SK-N-SH treated with all-trans-retinoic acid at 6 μM for 48 hours (cell line): ENCODE measurements around the gene SNAPC4.

Source experiments
- ATAC-seq: fragments of 200-7000 bp; cut with Tn5 transposase; 3 replicates; pipeline ENCODE4 v1.9.1; 2020; ENCODE audit warnings: mild to moderate bottlenecking, moderate library complexity
- ARNTL ChIP-seq: fragments of 450-650 bp; formaldehyde crosslinking; IDR thresholded peaks from 2 replicates; pipeline ENCODE4 v1.5.0; 2020; ENCODE audit warnings: low read depth, mild to moderate bottlenecking, moderate library complexity, borderline replicate concordance
- BACH2 ChIP-seq: fragments of 250-450 bp; sonication (Bioruptor Pico); IDR thresholded peaks from 2 replicates; pipeline ENCODE4 v1.9.0; 2021; ENCODE audit warnings: mild to moderate bottlenecking, borderline replicate concordance
- CSDC2 ChIP-seq: fragments of 250-450 bp; sonication (Bioruptor Pico); IDR thresholded peaks from 2 replicates; pipeline ENCODE4 v1.5.0; 2020; ENCODE audit warnings: mild to moderate bottlenecking, moderate library complexity
- ESRRG ChIP-seq: fragments of 250-450 bp; sonication (Bioruptor Pico); IDR thresholded peaks from 2 replicates; pipeline ENCODE4 v1.6.1; 2021; ENCODE audit warnings: mild to moderate bottlenecking
- GLIS3 ChIP-seq: fragments of 250-450 bp; sonication (Bioruptor Pico); IDR thresholded peaks from 2 replicates; pipeline ENCODE4 v1.5.0; 2020; ENCODE audit warnings: mild to moderate bottlenecking, moderate library complexity
- ISL1 ChIP-seq: fragments of 250-450 bp; sonication (Bioruptor Pico); IDR thresholded peaks from 2 replicates; pipeline ENCODE4 v2.1.2; 2022; ENCODE audit warnings: mild to moderate bottlenecking, moderate library complexity
- OSR1 ChIP-seq: fragments of 250-450 bp; sonication (Bioruptor Pico); IDR thresholded peaks from 2 replicates; pipeline ENCODE4 v1.8.0; 2022; ENCODE audit warnings: moderate library complexity, mild to moderate bottlenecking, inconsistent platforms
- PPARA ChIP-seq: fragments of 250-450 bp; sonication (Bioruptor Pico); IDR thresholded peaks from 2 replicates; pipeline ENCODE4 v1.5.0; 2020; ENCODE audit warnings: mild to moderate bottlenecking, borderline replicate concordance
- RARB ChIP-seq: fragments of 250-450 bp; sonication (Bioruptor Pico); IDR thresholded peaks from 2 replicates; pipeline ENCODE4 v1.8.0; 2021; ENCODE audit warnings: mild to moderate bottlenecking, moderate library complexity
- SNAI2 ChIP-seq: fragments of 250-450 bp; sonication (Bioruptor Pico); IDR thresholded peaks from 2 replicates; pipeline ENCODE4 v1.5.0; 2020; ENCODE audit warnings: mild to moderate bottlenecking, moderate library complexity
- TCF4 ChIP-seq: fragments of 250-450 bp; sonication (Bioruptor Pico); IDR thresholded peaks from 2 replicates; pipeline ENCODE4 v1.8.0; 2021; ENCODE audit warnings: mild to moderate bottlenecking, moderate library complexity, borderline replicate concordance
- TOX ChIP-seq: fragments of 250-450 bp; sonication (Bioruptor Pico); IDR thresholded peaks from 2 replicates; pipeline ENCODE4 v1.8.0; 2021; ENCODE audit warnings: mild to moderate bottlenecking, moderate library complexity, borderline replicate concordance
- ZC3H10 ChIP-seq: fragments of 250-450 bp; sonication (Bioruptor Pico); IDR thresholded peaks from 2 replicates; pipeline ENCODE4 v1.5.1; 2021; ENCODE audit warnings: mild to moderate bottlenecking, moderate library complexity
- ZFP3 ChIP-seq: fragments of 250-450 bp; sonication (Bioruptor Pico); IDR thresholded peaks from 2 replicates; pipeline ENCODE4 v1.5.0; 2020; ENCODE audit warnings: mild to moderate bottlenecking, moderate library complexity
- ZFP30 ChIP-seq: fragments of 450-650 bp; formaldehyde crosslinking; IDR thresholded peaks from 2 replicates; pipeline ENCODE4 v1.5.0; 2022; ENCODE audit warnings: mild to moderate bottlenecking, moderate library complexity
- ZNF565 ChIP-seq: fragments of 450-650 bp; formaldehyde crosslinking; conservative IDR thresholded peaks from 2 replicates; pipeline ENCODE4 v1.5.0; 2020; ENCODE audit warnings: low read depth, mild to moderate bottlenecking, moderate library complexity
- ZNF8 ChIP-seq: fragments of 450-650 bp; formaldehyde crosslinking; IDR thresholded peaks from 2 replicates; pipeline ENCODE4 v1.5.0; 2020; ENCODE audit warnings: mild to moderate bottlenecking, moderate library complexity
- TF ChIP-seq, protein P1 (sequence below): fragments of 250-450 bp; sonication (Bioruptor Pico); IDR thresholded peaks from 2 replicates; pipeline ENCODE4 v1.5.0; 2020; ENCODE audit warnings: mild to moderate bottlenecking, moderate library complexity
- TF ChIP-seq, protein P2 (sequence below): fragments of 250-450 bp; sonication (Bioruptor Pico); IDR thresholded peaks from 2 replicates; pipeline ENCODE4 v1.8.0; 2021; ENCODE audit warnings: low read depth, mild to moderate bottlenecking, moderate library complexity, borderline replicate concordance
- TF ChIP-seq, protein P3 (sequence below): fragments of 250-450 bp; sonication (Bioruptor Pico); IDR thresholded peaks from 2 replicates; pipeline ENCODE4 v1.5.1; 2021; ENCODE audit warnings: mild to moderate bottlenecking, moderate library complexity
- TF ChIP-seq, protein P4 (sequence below): fragments of 250-450 bp; sonication (Bioruptor Pico); IDR thresholded peaks from 2 replicates; pipeline ENCODE4 v1.5.1; 2020; ENCODE audit warnings: low read depth, mild to moderate bottlenecking, moderate library complexity
- TF ChIP-seq, protein P5 (sequence below): fragments of 250-450 bp; sonication (Bioruptor Pico); IDR thresholded peaks from 2 replicates; pipeline ENCODE4 v1.8.0; 2020; ENCODE audit warnings: mild to moderate bottlenecking, moderate library complexity, borderline replicate concordance

Gene SNAPC4

DNA sequence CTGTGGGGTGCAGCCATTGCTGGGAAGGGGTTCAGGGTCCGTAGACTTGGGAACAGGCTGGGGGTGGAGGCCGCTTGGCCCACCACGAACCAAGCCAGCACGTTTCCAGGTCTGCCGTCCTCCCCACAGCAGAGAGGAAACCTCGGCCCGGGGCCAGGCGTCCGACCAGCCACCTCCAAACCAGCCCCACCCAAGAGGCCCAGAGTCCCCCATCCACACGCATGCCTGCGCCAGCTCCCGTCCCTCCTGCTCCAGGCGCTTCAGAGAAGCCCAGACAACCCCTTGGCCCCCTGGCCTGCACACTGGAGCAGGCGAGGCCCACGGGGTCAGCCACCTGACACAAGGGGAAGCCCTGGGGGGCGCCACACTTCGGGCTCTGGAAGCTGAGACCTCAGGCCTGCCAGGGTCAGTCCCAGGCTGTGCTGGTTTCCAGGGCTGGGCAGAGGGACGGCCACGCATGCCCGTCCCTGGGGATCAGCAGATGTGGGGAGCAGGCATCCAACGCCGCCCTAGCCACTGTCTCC lies 42.7 kb downstream of the SNAPC4 start:
- TF ChIP-seq TOX (CRISPR knock-in tag) (no peak), ESRRG (no peak), CSDC2 (no peak), ZC3H10 (CRISPR knock-in tag) (no peak), ARNTL (CRISPR knock-in tag) (no peak), RARB (CRISPR knock-in tag) (no peak), ZFP30 (CRISPR knock-in tag) (no peak)
- TF ChIP-seq, protein P1, sequence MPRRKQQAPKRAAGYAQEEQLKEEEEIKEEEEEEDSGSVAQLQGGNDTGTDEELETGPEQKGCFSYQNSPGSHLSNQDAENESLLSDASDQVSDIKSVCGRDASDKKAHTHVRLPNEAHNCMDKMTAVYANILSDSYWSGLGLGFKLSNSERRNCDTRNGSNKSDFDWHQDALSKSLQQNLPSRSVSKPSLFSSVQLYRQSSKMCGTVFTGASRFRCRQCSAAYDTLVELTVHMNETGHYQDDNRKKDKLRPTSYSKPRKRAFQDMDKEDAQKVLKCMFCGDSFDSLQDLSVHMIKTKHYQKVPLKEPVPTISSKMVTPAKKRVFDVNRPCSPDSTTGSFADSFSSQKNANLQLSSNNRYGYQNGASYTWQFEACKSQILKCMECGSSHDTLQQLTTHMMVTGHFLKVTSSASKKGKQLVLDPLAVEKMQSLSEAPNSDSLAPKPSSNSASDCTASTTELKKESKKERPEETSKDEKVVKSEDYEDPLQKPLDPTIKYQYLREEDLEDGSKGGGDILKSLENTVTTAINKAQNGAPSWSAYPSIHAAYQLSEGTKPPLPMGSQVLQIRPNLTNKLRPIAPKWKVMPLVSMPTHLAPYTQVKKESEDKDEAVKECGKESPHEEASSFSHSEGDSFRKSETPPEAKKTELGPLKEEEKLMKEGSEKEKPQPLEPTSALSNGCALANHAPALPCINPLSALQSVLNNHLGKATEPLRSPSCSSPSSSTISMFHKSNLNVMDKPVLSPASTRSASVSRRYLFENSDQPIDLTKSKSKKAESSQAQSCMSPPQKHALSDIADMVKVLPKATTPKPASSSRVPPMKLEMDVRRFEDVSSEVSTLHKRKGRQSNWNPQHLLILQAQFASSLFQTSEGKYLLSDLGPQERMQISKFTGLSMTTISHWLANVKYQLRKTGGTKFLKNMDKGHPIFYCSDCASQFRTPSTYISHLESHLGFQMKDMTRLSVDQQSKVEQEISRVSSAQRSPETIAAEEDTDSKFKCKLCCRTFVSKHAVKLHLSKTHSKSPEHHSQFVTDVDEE (CRISPR knock-in tag): no peak
- TF ChIP-seq, protein P2, sequence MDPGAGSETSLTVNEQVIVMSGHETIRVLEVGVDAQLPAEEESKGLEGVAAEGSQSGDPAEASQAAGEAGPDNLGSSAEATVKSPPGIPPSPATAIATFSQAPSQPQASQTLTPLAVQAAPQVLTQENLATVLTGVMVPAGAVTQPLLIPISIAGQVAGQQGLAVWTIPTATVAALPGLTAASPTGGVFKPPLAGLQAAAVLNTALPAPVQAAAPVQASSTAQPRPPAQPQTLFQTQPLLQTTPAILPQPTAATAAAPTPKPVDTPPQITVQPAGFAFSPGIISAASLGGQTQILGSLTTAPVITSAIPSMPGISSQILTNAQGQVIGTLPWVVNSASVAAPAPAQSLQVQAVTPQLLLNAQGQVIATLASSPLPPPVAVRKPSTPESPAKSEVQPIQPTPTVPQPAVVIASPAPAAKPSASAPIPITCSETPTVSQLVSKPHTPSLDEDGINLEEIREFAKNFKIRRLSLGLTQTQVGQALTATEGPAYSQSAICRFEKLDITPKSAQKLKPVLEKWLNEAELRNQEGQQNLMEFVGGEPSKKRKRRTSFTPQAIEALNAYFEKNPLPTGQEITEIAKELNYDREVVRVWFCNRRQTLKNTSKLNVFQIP (CRISPR knock-in tag): no peak
- no peak for ATAC-seq

DNA sequence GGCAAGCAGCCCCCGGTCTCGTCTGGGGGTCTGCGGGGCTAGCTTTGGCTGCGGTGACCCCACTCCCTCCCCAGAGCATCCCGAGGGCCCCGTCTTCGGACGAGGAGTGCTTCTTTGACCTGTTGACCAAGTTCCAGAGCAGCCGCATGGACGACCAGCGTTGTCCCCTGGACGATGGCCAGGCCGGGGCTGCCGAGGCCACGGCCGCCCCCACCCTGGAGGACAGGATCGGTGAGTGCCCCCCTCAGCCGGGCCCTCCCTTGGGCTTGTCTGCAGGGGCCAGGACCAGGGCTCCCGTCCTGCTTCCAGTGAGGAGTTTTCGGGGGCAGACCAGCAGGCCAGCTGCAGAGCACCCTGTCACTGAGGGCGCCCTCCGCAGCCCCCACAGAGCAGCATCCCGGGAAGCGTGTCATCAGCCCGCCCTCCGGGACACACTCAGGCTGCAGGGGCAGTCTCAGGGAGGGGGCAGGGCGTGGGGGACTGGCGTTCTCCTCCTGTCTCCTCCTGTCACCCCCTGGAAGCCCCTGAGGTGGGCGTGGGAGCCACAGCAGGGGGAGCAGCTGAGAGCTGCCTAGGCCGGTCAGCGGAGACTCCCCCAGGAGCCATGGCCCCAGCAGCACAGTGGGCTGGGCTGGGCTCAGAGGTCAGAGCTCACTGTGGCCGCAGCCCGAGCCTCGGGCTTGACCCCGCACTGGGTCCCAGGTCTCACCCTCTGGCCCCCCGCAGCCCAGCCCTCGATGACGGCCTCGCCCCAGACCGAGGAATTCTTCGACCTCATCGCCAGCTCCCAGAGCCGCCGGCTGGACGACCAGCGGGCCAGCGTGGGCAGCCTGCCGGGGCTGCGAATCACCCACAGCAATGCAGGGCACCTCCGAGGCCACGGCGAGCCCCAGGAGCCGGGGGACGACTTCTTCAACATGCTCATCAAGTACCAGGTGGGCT lies 44.1 kb downstream of the SNAPC4 start:
- ATAC-seq: no peak
- TF ChIP-seq BACH2: no peak
- TF ChIP-seq, protein P3, sequence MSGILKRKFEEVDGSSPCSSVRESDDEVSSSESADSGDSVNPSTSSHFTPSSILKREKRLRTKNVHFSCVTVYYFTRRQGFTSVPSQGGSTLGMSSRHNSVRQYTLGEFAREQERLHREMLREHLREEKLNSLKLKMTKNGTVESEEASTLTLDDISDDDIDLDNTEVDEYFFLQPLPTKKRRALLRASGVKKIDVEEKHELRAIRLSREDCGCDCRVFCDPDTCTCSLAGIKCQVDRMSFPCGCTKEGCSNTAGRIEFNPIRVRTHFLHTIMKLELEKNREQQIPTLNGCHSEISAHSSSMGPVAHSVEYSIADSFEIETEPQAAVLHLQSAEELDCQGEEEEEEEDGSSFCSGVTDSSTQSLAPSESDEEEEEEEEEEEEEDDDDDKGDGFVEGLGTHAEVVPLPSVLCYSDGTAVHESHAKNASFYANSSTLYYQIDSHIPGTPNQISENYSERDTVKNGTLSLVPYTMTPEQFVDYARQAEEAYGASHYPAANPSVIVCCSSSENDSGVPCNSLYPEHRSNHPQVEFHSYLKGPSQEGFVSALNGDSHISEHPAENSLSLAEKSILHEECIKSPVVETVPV (CRISPR knock-in tag): no peak
- TF ChIP-seq GLIS3 (CRISPR knock-in tag): no peak
- no peak for TF ChIP-seq ZNF8 (CRISPR knock-in tag)
- no peak for TF ChIP-seq ZNF565 (CRISPR knock-in tag)
- TF ChIP-seq PPARA (CRISPR knock-in tag): no peak
- no peak for TF ChIP-seq ISL1 (CRISPR knock-in tag)
- TF ChIP-seq OSR1 (CRISPR knock-in tag): no peak
- TF ChIP-seq, protein P1 (CRISPR knock-in tag): no peak
- TF ChIP-seq ESRRG: no peak
- no peak for TF ChIP-seq SNAI2 (CRISPR knock-in tag)
- TF ChIP-seq, protein P4, sequence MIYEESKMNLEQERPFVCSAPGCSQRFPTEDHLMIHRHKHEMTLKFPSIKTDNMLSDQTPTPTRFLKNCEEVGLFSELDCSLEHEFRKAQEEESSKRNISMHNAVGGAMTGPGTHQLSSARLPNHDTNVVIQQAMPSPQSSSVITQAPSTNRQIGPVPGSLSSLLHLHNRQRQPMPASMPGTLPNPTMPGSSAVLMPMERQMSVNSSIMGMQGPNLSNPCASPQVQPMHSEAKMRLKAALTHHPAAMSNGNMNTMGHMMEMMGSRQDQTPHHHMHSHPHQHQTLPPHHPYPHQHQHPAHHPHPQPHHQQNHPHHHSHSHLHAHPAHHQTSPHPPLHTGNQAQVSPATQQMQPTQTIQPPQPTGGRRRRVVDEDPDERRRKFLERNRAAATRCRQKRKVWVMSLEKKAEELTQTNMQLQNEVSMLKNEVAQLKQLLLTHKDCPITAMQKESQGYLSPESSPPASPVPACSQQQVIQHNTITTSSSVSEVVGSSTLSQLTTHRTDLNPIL (CRISPR knock-in tag): no peak
- TF ChIP-seq TOX (CRISPR knock-in tag): no peak
- TF ChIP-seq, protein P5, sequence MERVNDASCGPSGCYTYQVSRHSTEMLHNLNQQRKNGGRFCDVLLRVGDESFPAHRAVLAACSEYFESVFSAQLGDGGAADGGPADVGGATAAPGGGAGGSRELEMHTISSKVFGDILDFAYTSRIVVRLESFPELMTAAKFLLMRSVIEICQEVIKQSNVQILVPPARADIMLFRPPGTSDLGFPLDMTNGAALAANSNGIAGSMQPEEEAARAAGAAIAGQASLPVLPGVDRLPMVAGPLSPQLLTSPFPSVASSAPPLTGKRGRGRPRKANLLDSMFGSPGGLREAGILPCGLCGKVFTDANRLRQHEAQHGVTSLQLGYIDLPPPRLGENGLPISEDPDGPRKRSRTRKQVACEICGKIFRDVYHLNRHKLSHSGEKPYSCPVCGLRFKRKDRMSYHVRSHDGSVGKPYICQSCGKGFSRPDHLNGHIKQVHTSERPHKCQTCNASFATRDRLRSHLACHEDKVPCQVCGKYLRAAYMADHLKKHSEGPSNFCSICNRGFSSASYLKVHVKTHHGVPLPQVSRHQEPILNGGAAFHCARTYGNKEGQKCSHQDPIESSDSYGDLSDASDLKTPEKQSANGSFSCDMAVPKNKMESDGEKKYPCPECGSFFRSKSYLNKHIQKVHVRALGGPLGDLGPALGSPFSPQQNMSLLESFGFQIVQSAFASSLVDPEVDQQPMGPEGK (CRISPR knock-in tag): no peak
- TF ChIP-seq RARB (CRISPR knock-in tag): no peak
- no peak for TF ChIP-seq ZFP3 (CRISPR knock-in tag)
- TF ChIP-seq, protein P2 (CRISPR knock-in tag): no peak
- no peak for TF ChIP-seq CSDC2
- no peak for TF ChIP-seq TCF4 (CRISPR knock-in tag)
- TF ChIP-seq ZC3H10 (CRISPR knock-in tag): no peak
- TF ChIP-seq, all 23 proteins: peak for 0
